Lower leg skin (tissue), 4 donors: Measurements from ENCODE around the gene GAL3ST2. TPM values are rescaled to one million over a fixed set of nuclear protein-coding genes. Genes with fewer than 3 reads are reported as not detected.

Experiments
- DNase-seq, 2 donors: peaks; one replicate each; pipeline ENCODE4 v3.0.0-alpha.2; 2019; ENCODE audit warnings: low spot score in 2 of 2
- H3K4me3 ChIP-seq: fragments of 200-600 bp; sonication (generic); 2 replicates; pipeline ENCODE4 v1.5.1; 2017; ENCODE audit warnings: mild to moderate bottlenecking, low read depth; ENCODE audit not compliant: poor library complexity, severe bottlenecking
- POLR2A ChIP-seq, 2 donors: fragments of 450-650 bp; IDR thresholded peaks; one replicate each; pipeline ENCODE4 v1.6.1; 2016 to 2017; ENCODE audit warnings: antibody characterized with exemption in 2 of 2, mild to moderate bottlenecking in 1 of 2, moderate library complexity in 1 of 2
- WGBS, 2 donors: methylation state at CpG; one replicate each; pipeline ENCODE4 v1.1.5; 2018; 5-methylcytosine and 5-hydroxymethylcytosine counted together
- intact Hi-C: fragments of 100-400 bp; cut with DNase I; formaldehyde crosslinking; loops from one replicate; pipeline ENCODE4 v1.15.0; 2023; ENCODE audit warnings: low total_unique reads
- total RNA-seq, 4 donors: library from RNA; depleted of rRNA; stranded (reverse); fragments of >200 nt; gene quantifications; one replicate each; pipeline ENCODE4 v1.1.0, GENCODE V29; 2016
- TF ChIP-seq, protein P1 (sequence below), 3 donors: fragments of 450-650 bp; IDR thresholded peaks; one replicate each; pipeline ENCODE4 v1.5.1; 2016; ENCODE audit warnings: antibody characterized with exemption in 3 of 3, mild to moderate bottlenecking in 3 of 3, moderate library complexity in 2 of 3

Gene GAL3ST2
- total RNA-seq, 4 donors from 2014 or later = 0.34 to 4.7 (median 0.54) TPM

GRCh38 chr2:241772063-241772499, 4.5 kb upstream of the GAL3ST2 start:
- intact Hi-C loops = no loop called here
- TF ChIP-seq POLR2A (IDR thresholded peaks at IDR 0.05) = no peak
- TF ChIP-seq, protein P1, sequence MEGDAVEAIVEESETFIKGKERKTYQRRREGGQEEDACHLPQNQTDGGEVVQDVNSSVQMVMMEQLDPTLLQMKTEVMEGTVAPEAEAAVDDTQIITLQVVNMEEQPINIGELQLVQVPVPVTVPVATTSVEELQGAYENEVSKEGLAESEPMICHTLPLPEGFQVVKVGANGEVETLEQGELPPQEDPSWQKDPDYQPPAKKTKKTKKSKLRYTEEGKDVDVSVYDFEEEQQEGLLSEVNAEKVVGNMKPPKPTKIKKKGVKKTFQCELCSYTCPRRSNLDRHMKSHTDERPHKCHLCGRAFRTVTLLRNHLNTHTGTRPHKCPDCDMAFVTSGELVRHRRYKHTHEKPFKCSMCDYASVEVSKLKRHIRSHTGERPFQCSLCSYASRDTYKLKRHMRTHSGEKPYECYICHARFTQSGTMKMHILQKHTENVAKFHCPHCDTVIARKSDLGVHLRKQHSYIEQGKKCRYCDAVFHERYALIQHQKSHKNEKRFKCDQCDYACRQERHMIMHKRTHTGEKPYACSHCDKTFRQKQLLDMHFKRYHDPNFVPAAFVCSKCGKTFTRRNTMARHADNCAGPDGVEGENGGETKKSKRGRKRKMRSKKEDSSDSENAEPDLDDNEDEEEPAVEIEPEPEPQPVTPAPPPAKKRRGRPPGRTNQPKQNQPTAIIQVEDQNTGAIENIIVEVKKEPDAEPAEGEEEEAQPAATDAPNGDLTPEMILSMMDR (IDR thresholded peaks at IDR 0.05) = no peak
- no peak overlapping the region for H3K4me3 ChIP-seq
- 42 to 49% methylated on average over 9 of the region's 9 CpGs for WGBS, 2 donors
- no peak for DNase-seq

- intact Hi-C loops = no loop called here
- no peak overlapping the region for H3K4me3 ChIP-seq
- peak in 1 of 2 donors; percentile 80 for DNase-seq
- WGBS, 2 donors = 62 to 64% methylated on average over 19 to 25 of the region's 29 CpGs
- TF ChIP-seq, protein P1 (IDR thresholded peaks at IDR 0.05) = no peak
- TF ChIP-seq POLR2A (IDR thresholded peaks at IDR 0.05) = no peak
These were observed 2.9 kb upstream of the GAL3ST2 start for GRCh38 chr2:241773511-241774418.

DNA sequence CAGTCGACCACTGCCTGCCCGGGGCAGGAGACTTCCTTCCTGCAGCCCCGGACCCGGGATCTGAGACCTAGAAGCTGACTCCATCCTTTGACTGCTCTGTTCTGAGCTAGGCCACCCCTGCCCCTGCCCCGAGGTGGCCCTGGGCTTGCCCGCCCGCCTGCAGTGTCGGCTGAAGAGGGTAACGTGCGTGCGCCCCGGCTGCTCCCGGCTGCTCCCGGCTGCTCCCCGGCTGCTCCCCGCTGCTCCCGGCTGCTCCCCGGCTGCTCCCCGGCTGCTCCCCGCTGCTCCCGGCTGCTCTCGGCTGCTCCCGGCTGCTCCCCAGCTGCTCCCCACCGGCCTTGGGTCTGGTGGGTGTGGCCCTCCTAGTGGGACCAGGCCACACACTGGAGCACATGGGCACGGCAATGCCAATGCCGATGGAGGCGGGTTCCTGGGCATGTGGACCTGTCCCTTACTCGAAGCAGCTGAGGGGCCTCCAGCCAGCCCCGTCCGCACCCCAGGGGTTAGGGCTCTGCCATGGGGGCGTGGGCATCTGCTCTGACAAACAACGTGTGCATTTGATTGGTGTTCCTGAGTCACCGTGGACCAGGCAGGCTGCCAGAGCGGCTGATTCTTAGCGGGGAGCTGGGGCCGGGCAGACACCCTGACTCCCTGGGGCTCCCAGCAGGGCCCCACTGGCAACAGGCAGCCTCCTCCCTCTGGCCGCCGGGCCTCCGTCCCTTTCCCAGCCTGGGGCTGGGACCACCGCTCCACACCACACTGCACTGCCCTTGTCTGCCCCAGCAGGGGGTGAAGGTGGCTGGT, 2.0 kb upstream of the GAL3ST2 start:
- intact Hi-C loops = no loop called here
- peak in 1 of 2 donors; percentile 84 for DNase-seq
- 29 to 52% methylated on average over 14 to 27 of the region's 40 CpGs for WGBS, 2 donors
- H3K4me3 ChIP-seq = no peak overlapping the region
- no peak for TF ChIP-seq POLR2A (IDR thresholded peaks at IDR 0.05)
- TF ChIP-seq, protein P1 (IDR thresholded peaks at IDR 0.05) = no peak

- DNase-seq = peak in 1 of 2 donors; percentile 82
- H3K4me3 ChIP-seq = no peak overlapping the region
- TF ChIP-seq POLR2A (IDR thresholded peaks at IDR 0.05) = no peak
- TF ChIP-seq, protein P1 (IDR thresholded peaks at IDR 0.05) = no peak
- intact Hi-C loops = no loop called here
- 66 to 76% methylated on average over 28 to 32 of the region's 34 CpGs for WGBS, 2 donors
These were observed 1.1 kb upstream of the GAL3ST2 start for GRCh38 chr2:241775223-241776177.

DNA sequence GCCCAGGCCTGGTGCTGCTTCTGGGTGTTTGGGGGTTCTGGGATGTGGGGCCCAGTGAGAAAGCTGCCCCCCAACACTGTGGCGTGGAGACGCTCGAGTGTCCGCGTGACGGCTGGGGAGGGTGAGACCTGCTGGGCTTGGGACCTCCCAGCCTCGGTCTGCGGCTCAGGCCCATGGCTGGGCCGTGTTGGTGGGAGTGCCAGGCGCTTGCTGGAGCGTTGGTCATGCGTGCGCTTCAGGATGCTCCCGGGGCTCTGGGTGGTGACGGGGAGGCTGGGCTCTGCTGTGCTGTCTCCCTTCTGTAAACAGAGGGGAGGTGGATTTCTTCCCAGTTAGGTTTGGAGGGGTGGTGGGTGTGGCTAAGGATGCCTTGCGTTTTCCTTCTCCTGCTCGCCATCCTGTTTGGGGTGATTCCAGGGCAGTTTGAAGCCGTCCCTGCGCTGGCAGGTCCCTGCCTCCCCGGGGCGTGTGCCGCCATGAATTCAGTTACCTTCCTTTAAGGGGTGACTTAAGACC, 606 bp downstream of the GAL3ST2 start:
- no peak for TF ChIP-seq POLR2A (IDR thresholded peaks at IDR 0.05)
- TF ChIP-seq, protein P1 (IDR thresholded peaks at IDR 0.05) = no peak
- 57 to 62% methylated on average over 17 to 22 of the region's 22 CpGs for WGBS, 2 donors
- intact Hi-C loops = no loop called here
- peak in 1 of 2 donors; percentile 76 for DNase-seq
- no peak overlapping the region for H3K4me3 ChIP-seq
